HL-60/S4 (cell line): ENCODE measurements around the gene REEP5.
"Not testable (repeated sequence)": the region's sequence is repeated elsewhere in the genome, so short reads cannot be mapped to it uniquely, and the experiment has no call there.

Source experiments
- in situ Hi-C: fragments of 300-500 bp; cut with MboI; formaldehyde crosslinking; loops from 2 replicates; pipeline ENCODE4 v1.14.3; 2022; ENCODE audit warnings: low sequenced_read_pairs

REEP5 gene

GRCh38 chr5:112921833-112922817, at the start of gene REEP5:
REEP5 (minus strand) TSS chr5:112922227; CDS start chr5:112922190, 37 bp downstream.
- in situ Hi-C loops, result no loop called here

GRCh38 chr5:112971276-112971675, 49.2 kb upstream of the REEP5 start:
- in situ Hi-C loops, result no loop called here

- in situ Hi-C loops, result no loop called here
Measured at GRCh38 chr5:112968411-112969106, 46.5 kb upstream of the REEP5 start.

GRCh38 chr5:112967520-112968083, 45.6 kb upstream of the REEP5 start:
- in situ Hi-C loops, result no loop called here

GRCh38 chr5:112965733-112966306, 43.8 kb upstream of the REEP5 start:
- in situ Hi-C loops, result no loop called here

- in situ Hi-C loops, result not testable (repeated sequence)
Measured at GRCh38 chr5:112963374-112963733, 41.3 kb upstream of the REEP5 start.

- in situ Hi-C loops, result no loop called here
Measured at GRCh38 chr5:112960863-112961504, 39.0 kb upstream of the REEP5 start.

- in situ Hi-C loops, result no loop called here
Measured at GRCh38 chr5:112960315-112960714, 38.3 kb upstream of the REEP5 start.

GRCh38 chr5:112959872-112960271, 37.8 kb upstream of the REEP5 start:
- in situ Hi-C loops, result not testable (repeated sequence)

GRCh38 chr5:112958093-112959088, 36.4 kb upstream of the REEP5 start:
- in situ Hi-C loops, result no loop called here

- in situ Hi-C loops, result no loop called here
Measured at GRCh38 chr5:112957036-112957808, 35.2 kb upstream of the REEP5 start.

GRCh38 chr5:112956606-112957005, 34.6 kb upstream of the REEP5 start:
- in situ Hi-C loops, result no loop called here

- in situ Hi-C loops, result no loop called here
Measured at GRCh38 chr5:112951124-112951702, 29.2 kb upstream of the REEP5 start.

GRCh38 chr5:112948458-112948857, 26.4 kb upstream of the REEP5 start:
- in situ Hi-C loops, result no loop called here

GRCh38 chr5:112940670-112941069, 18.6 kb upstream of the REEP5 start:
- in situ Hi-C loops, result no loop called here

- in situ Hi-C loops, result no loop called here
Measured at GRCh38 chr5:112938286-112938685, 16.3 kb upstream of the REEP5 start.

- in situ Hi-C loops, result no loop called here
Measured at GRCh38 chr5:112935675-112936074, 13.6 kb upstream of the REEP5 start.

GRCh38 chr5:112934366-112934663, 12.3 kb upstream of the REEP5 start:
- in situ Hi-C loops, result no loop called here
